GM23338 (cell line): ENCODE results near the gene MR1. TPM values are rescaled to one million over a fixed set of nuclear protein-coding genes. Genes with fewer than 3 reads are reported as not detected.

ENCODE experiments used
- ATAC-seq: fragments of 200-7000 bp; cut with Tn5 transposase; 3 replicates; pipeline ENCODE4 v1.9.1; 2020
- DNase-seq: peaks from one replicate; pipeline ENCODE4 v3.0.0-alpha.2; 2015; ENCODE audit warnings: low spot score
- H2AFZ ChIP-seq: fragments of 200-600 bp; sonication (generic); 2 replicates; pipeline ENCODE4 v1.8.0; 2016; ENCODE audit warnings: antibody characterized with exemption, mild to moderate bottlenecking, moderate library complexity
- H3F3A ChIP-seq: fragments of 200-600 bp; sonication (generic); replicated peaks from 2 replicates; pipeline ENCODE4 v1.8.0; 2017; ENCODE audit warnings: antibody characterized with exemption, mixed run types, low read depth
- H3K27ac ChIP-seq: fragments of 200-600 bp; sonication (generic); 2 replicates; pipeline ENCODE4 v1.6.1; 2016; ENCODE audit warnings: low read depth
- H3K27me3 ChIP-seq: fragments of 200-600 bp; sonication (generic); 2 replicates; pipeline ENCODE4 v1.8.0; 2016; ENCODE audit warnings: mild to moderate bottlenecking, mixed run types, moderate library complexity; ENCODE audit not compliant: insufficient read depth
- H3K36me3 ChIP-seq: fragments of 200-600 bp; sonication (generic); 2 replicates; pipeline ENCODE4 v1.8.0; 2016; ENCODE audit warnings: mild to moderate bottlenecking; ENCODE audit not compliant: insufficient read depth
- H3K4me1 ChIP-seq: fragments of 200-600 bp; sonication (generic); 2 replicates; pipeline ENCODE4 v1.8.0; 2016; ENCODE audit warnings: mild to moderate bottlenecking, moderate library complexity; ENCODE audit not compliant: insufficient read depth
- H3K4me2 ChIP-seq: fragments of 200-600 bp; sonication (generic); 2 replicates; pipeline ENCODE4 v1.7.1; 2017; ENCODE audit warnings: mixed run types
- H3K4me3 ChIP-seq: fragments of 200-600 bp; sonication (generic); 2 replicates; pipeline ENCODE4 v1.6.1; 2016; ENCODE audit warnings: mixed run types
- H3K79me2 ChIP-seq: fragments of 200-600 bp; sonication (generic); replicated peaks from 2 replicates; pipeline ENCODE4 v1.8.0; 2017; ENCODE audit warnings: mild to moderate bottlenecking; ENCODE audit not compliant: insufficient read depth
- H3K9me2 ChIP-seq: fragments of 200-600 bp; sonication (generic); 2 replicates; pipeline ENCODE4 v1.8.0; 2017; ENCODE audit not compliant: insufficient read depth
- H4K20me1 ChIP-seq: fragments of 200-600 bp; sonication (generic); replicated peaks from 2 replicates; pipeline ENCODE4 v1.8.0; 2017; ENCODE audit warnings: mild to moderate bottlenecking; ENCODE audit not compliant: insufficient read depth
- H3K27ac Mint-ChIP-seq: 2 replicates; pipeline ENCODE4 v1.8.0; 2020; ENCODE audit warnings: inconsistent platforms, mild to moderate bottlenecking, moderate library complexity, mixed read lengths
- H3K27me3 Mint-ChIP-seq: 3 replicates; pipeline ENCODE4 v1.8.0; 2022; ENCODE audit warnings: low read depth, mild to moderate bottlenecking, moderate library complexity, mixed read lengths, inconsistent platforms; ENCODE audit not compliant: insufficient read depth, poor library complexity
- H3K36me3 Mint-ChIP-seq: 3 replicates; pipeline ENCODE4 v1.8.0; 2021; ENCODE audit warnings: low read depth, mild to moderate bottlenecking, inconsistent platforms, moderate library complexity, mixed read lengths
- H3K4me1 Mint-ChIP-seq: 3 replicates; pipeline ENCODE4 v1.8.0; 2020; ENCODE audit warnings: mild to moderate bottlenecking, inconsistent platforms, mixed read lengths
- H3K4me3 Mint-ChIP-seq: 3 replicates; pipeline ENCODE4 v1.8.0; 2021; ENCODE audit warnings: moderate library complexity, mild to moderate bottlenecking, inconsistent platforms, mixed read lengths
- H3K9me3 Mint-ChIP-seq: 3 replicates; pipeline ENCODE4 v1.8.0; 2020; ENCODE audit warnings: moderate library complexity, mild to moderate bottlenecking, inconsistent platforms, mixed read lengths
- CREB1 ChIP-seq: fragments of 250-450 bp; sonication (Bioruptor Pico); IDR thresholded peaks from 2 replicates; pipeline ENCODE4 v1.5.0; 2020; ENCODE audit warnings: low read depth, mild to moderate bottlenecking, moderate library complexity
- EZH2phosphoT487 ChIP-seq: fragments of 200-600 bp; sonication (generic); IDR thresholded peaks from one replicate; pipeline ENCODE4 v1.8.1; 2018; ENCODE audit warnings: antibody characterized with exemption; ENCODE audit not compliant: unreplicated experiment
- JUNB ChIP-seq: IDR thresholded peaks from one replicate; pipeline ENCODE4 v1.6.1; 2016; ENCODE audit warnings: antibody characterized with exemption; ENCODE audit not compliant: unreplicated experiment
- NANOG ChIP-seq: IDR thresholded peaks from 2 replicates; pipeline ENCODE4 v1.6.1; 2016; ENCODE audit warnings: antibody characterized with exemption, borderline replicate concordance
- POLR2AphosphoS5 ChIP-seq: IDR thresholded peaks from 2 replicates; pipeline ENCODE4 v1.6.1; 2016; ENCODE audit warnings: antibody characterized with exemption, low read depth
- STAT1 ChIP-seq: IDR thresholded peaks from one replicate; pipeline ENCODE4 v1.6.1; 2016; ENCODE audit warnings: antibody characterized with exemption; ENCODE audit not compliant: unreplicated experiment
- ZNF114 ChIP-seq: fragments of 250-450 bp; sonication (Bioruptor Pico); IDR thresholded peaks from 2 replicates; pipeline ENCODE4 v1.5.0; 2020; ENCODE audit warnings: mild to moderate bottlenecking, moderate library complexity
- polyA plus RNA-seq: library from polyadenylated mRNA; unstranded; fragments of >200 nt; fragmentation: Nextera tagmentation; extraction: Ambion mirVana; gene quantifications from 2 replicates; pipeline ENCODE4 v1.2.1, GENCODE V29; 2016
- total RNA-seq: library from RNA; depleted of rRNA; stranded (reverse); fragments of >200 nt; shearing (Covaris generic); gene quantifications from 2 replicates; pipeline ENCODE4 v1.2.3, GENCODE V29; 2014
- TF ChIP-seq, protein P1 (sequence below): IDR thresholded peaks from 2 replicates; pipeline ENCODE4 v1.6.1; 2016; ENCODE audit warnings: antibody characterized with exemption
- TF ChIP-seq, protein P2 (sequence below): IDR thresholded peaks from one replicate; pipeline ENCODE4 v1.6.1; 2018; ENCODE audit warnings: antibody characterized with exemption; ENCODE audit not compliant: unreplicated experiment
- TF ChIP-seq, protein P3 (sequence below): fragments of 250-450 bp; sonication (Bioruptor Pico); IDR thresholded peaks from 2 replicates; pipeline ENCODE4 v1.5.0; 2020; ENCODE audit warnings: mild to moderate bottlenecking, moderate library complexity

The MR1 gene
- total and polyA plus RNA-seq, 2 experiments from 2014 or later, result 0.18 TPM; not detected in 1

DNA sequence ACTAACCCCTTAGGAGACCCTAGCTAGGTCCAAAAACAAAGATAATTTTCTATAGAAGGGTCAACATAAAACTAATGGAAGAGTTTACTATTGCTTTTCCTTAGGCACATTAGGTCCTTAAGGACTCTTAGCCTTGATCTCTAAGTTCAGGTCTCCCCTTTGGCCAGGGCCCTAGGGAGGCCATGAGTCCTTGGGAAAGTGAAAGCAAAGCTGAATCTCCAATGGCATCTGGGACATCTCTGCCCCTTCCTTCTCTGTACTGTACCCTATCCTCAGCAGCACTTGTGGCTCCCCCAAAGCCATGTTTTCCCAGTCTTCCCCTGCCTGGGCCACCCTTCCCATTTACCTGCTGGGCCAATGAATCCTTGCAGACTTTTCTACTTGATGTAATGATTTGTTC lies 69.1 kb downstream of the MR1 start:
- no peak for ATAC-seq
- no peaks in the 10 kb centered on the region; the same call in 1 of the 2 replicates for H4K20me1 ChIP-seq
- H3K4me3 Mint-ChIP-seq, result peak overlapping the region; percentile 3; the same call in 1 of the 3 replicates
- H3K4me1 Mint-ChIP-seq, result peaks cover 81% of the 10 kb centered on the region
- H3K27ac Mint-ChIP-seq, result no peak overlapping the region
- peaks cover 21% of the 10 kb centered on the region; the same call in 1 of the 2 replicates for H3F3A ChIP-seq
- no peak overlapping the region for H2AFZ ChIP-seq
- DNase-seq, result no peak
- no peak overlapping the region for H3K4me3 ChIP-seq
- H3K36me3 ChIP-seq, result no peaks in the 10 kb centered on the region
- peaks cover 73% of the 10 kb centered on the region for H3K4me1 ChIP-seq
- H3K27ac ChIP-seq, result no peak overlapping the region
- no peak for TF ChIP-seq NANOG
- TF ChIP-seq EZH2phosphoT487, result no peak
- TF ChIP-seq ZNF114 (CRISPR knock-in tag), result no peak
- TF ChIP-seq, protein P1, sequence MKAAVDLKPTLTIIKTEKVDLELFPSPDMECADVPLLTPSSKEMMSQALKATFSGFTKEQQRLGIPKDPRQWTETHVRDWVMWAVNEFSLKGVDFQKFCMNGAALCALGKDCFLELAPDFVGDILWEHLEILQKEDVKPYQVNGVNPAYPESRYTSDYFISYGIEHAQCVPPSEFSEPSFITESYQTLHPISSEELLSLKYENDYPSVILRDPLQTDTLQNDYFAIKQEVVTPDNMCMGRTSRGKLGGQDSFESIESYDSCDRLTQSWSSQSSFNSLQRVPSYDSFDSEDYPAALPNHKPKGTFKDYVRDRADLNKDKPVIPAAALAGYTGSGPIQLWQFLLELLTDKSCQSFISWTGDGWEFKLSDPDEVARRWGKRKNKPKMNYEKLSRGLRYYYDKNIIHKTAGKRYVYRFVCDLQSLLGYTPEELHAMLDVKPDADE, result no peak
- TF ChIP-seq CREB1, result no peak
- TF ChIP-seq, protein P2, sequence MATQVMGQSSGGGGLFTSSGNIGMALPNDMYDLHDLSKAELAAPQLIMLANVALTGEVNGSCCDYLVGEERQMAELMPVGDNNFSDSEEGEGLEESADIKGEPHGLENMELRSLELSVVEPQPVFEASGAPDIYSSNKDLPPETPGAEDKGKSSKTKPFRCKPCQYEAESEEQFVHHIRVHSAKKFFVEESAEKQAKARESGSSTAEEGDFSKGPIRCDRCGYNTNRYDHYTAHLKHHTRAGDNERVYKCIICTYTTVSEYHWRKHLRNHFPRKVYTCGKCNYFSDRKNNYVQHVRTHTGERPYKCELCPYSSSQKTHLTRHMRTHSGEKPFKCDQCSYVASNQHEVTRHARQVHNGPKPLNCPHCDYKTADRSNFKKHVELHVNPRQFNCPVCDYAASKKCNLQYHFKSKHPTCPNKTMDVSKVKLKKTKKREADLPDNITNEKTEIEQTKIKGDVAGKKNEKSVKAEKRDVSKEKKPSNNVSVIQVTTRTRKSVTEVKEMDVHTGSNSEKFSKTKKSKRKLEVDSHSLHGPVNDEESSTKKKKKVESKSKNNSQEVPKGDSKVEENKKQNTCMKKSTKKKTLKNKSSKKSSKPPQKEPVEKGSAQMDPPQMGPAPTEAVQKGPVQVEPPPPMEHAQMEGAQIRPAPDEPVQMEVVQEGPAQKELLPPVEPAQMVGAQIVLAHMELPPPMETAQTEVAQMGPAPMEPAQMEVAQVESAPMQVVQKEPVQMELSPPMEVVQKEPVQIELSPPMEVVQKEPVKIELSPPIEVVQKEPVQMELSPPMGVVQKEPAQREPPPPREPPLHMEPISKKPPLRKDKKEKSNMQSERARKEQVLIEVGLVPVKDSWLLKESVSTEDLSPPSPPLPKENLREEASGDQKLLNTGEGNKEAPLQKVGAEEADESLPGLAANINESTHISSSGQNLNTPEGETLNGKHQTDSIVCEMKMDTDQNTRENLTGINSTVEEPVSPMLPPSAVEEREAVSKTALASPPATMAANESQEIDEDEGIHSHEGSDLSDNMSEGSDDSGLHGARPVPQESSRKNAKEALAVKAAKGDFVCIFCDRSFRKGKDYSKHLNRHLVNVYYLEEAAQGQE, result no peak
- TF ChIP-seq STAT1, result no peak
- no peak for TF ChIP-seq JUNB
- TF ChIP-seq, protein P3, sequence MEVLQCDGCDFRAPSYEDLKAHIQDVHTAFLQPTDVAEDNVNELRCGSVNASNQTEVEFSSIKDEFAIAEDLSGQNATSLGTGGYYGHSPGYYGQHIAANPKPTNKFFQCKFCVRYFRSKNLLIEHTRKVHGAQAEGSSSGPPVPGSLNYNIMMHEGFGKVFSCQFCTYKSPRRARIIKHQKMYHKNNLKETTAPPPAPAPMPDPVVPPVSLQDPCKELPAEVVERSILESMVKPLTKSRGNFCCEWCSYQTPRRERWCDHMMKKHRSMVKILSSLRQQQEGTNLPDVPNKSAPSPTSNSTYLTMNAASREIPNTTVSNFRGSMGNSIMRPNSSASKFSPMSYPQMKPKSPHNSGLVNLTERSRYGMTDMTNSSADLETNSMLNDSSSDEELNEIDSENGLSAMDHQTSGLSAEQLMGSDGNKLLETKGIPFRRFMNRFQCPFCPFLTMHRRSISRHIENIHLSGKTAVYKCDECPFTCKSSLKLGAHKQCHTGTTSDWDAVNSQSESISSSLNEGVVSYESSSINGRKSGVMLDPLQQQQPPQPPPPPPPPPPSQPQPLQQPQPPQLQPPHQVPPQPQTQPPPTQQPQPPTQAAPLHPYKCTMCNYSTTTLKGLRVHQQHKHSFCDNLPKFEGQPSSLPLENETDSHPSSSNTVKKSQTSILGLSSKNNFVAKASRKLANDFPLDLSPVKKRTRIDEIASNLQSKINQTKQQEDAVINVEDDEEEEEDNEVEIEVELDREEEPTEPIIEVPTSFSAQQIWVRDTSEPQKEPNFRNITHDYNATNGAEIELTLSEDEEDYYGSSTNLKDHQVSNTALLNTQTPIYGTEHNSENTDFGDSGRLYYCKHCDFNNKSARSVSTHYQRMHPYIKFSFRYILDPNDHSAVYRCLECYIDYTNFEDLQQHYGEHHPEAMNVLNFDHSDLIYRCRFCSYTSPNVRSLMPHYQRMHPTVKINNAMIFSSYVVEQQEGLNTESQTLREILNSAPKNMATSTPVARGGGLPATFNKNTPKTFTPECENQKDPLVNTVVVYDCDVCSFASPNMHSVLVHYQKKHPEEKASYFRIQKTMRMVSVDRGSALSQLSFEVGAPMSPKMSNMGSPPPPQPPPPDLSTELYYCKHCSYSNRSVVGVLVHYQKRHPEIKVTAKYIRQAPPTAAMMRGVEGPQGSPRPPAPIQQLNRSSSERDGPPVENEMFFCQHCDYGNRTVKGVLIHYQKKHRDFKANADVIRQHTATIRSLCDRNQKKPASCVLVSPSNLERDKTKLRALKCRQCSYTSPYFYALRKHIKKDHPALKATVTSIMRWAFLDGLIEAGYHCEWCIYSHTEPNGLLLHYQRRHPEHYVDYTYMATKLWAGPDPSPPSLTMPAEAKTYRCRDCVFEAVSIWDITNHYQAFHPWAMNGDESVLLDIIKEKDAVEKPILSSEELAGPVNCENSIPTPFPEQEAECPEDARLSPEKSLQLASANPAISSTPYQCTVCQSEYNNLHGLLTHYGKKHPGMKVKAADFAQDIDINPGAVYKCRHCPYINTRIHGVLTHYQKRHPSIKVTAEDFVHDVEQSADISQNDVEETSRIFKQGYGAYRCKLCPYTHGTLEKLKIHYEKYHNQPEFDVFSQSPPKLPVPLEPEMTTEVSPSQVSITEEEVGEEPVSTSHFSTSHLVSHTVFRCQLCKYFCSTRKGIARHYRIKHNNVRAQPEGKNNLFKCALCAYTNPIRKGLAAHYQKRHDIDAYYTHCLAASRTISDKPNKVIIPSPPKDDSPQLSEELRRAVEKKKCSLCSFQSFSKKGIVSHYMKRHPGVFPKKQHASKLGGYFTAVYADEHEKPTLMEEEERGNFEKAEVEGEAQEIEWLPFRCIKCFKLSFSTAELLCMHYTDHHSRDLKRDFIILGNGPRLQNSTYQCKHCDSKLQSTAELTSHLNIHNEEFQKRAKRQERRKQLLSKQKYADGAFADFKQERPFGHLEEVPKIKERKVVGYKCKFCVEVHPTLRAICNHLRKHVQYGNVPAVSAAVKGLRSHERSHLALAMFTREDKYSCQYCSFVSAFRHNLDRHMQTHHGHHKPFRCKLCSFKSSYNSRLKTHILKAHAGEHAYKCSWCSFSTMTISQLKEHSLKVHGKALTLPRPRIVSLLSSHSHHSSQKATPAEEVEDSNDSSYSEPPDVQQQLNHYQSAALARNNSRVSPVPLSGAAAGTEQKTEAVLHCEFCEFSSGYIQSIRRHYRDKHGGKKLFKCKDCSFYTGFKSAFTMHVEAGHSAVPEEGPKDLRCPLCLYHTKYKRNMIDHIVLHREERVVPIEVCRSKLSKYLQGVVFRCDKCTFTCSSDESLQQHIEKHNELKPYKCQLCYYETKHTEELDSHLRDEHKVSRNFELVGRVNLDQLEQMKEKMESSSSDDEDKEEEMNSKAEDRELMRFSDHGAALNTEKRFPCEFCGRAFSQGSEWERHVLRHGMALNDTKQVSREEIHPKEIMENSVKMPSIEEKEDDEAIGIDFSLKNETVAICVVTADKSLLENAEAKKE (CRISPR knock-in tag), result no peak
- TF ChIP-seq POLR2AphosphoS5, result no peak
- H3K36me3 Mint-ChIP-seq, result peaks cover 4% of the 10 kb centered on the region; the same call in 1 of the 3 replicates
- H3K27me3 ChIP-seq, result peaks cover 82% of the 10 kb centered on the region
- H3K27me3 Mint-ChIP-seq, result peaks cover 58% of the 10 kb centered on the region
- no peaks in the 10 kb centered on the region for H3K9me2 ChIP-seq
- no peaks in the 10 kb centered on the region for H3K79me2 ChIP-seq
- H3K9me3 Mint-ChIP-seq, result no peaks in the 10 kb centered on the region; the same call in 2 of the 3 replicates
- peak overlapping the region; percentile 79 for H3K4me2 ChIP-seq
